Motor neuron (in vitro differentiated cells): ENCODE results near the gene OR6Y1. TPM values are rescaled to one million over a fixed set of nuclear protein-coding genes. Genes with fewer than 3 reads are reported as not detected.

Source experiments
- ATAC-seq, 8 experiments: fragments of 200-7000 bp; cut with Tn5 transposase; replicated peaks in 6 of 8; 2 replicates each; pipeline ENCODE4 v1.8.0; 2021; ENCODE audit warnings: mild to moderate bottlenecking in 8 of 8, moderate library complexity in 8 of 8
- H3K27ac ChIP-seq, 2 donors: fragments of 250-450 bp; sonication (Bioruptor Pico); 2 replicates each; pipeline ENCODE4 v1.9.0; 2021; ENCODE audit warnings: antibody characterized with exemption in 2 of 2, mild to moderate bottlenecking in 2 of 2, moderate library complexity in 1 of 2
- H3K4me1 ChIP-seq, 2 donors: fragments of 250-450 bp; sonication (Bioruptor Pico); replicated peaks in 1 of 2; 2 replicates each; pipeline ENCODE4 v1.6.1; 2021; ENCODE audit warnings: antibody characterized with exemption in 2 of 2, mild to moderate bottlenecking in 2 of 2, moderate library complexity in 1 of 2
- H3K4me3 ChIP-seq, 5 donors: fragments of 250-450 bp; sonication (Bioruptor Pico); 2 replicates each; pipeline ENCODE4 v1.9.0; 2021; ENCODE audit warnings: antibody characterized with exemption in 5 of 5, mild to moderate bottlenecking in 5 of 5, moderate library complexity in 4 of 5
- WGBS, 10 experiments: fragments of 450-650 bp; shearing (Covaris generic); methylation state at CpG; one replicate each; pipeline ENCODE4 v1.0.0; 2022; 5-methylcytosine and 5-hydroxymethylcytosine counted together
- in situ Hi-C, 9 experiments: fragments of 400-800 bp; cut with MboI; loops; one replicate each; pipeline ENCODE4 v1.15.0; 2021; ENCODE audit warnings: low sequenced_read_pairs in 9 of 9, low pct_unique_long_range_greater_than_20kb in 2 of 9; ENCODE audit not compliant: unreplicated experiment in 9 of 9
- total RNA-seq, 8 experiments: library from RNA; unstranded; fragments of 300-600 nt; gene quantifications; 2 replicates each; pipeline versions ENCODE4 v1.2.3 to v1.2.4, GENCODE V29; 2022

OR6Y1 gene
- total RNA-seq = under 1 TPM in 5 of 8 experiments, not detected in 3; 0.09 to 0.81 (median 0.21) TPM

GRCh38 chr1:158554352-158554751, at the start of gene OR6Y1:
Gene OR6Y1 (minus strand): TSS chr1:158554405. CDS start chr1:158548105, 6,300 bp downstream.
- Histone ChIP-seq H3K4me1 (no peaks in the 10 kb centered on the region), H3K4me3 (no peak within 1 kb of the TSS), H3K27ac (no peak within 1 kb of the TSS)
- 19 to 89% (median 70%) methylated on average over 2 to 3 of the region's 3 CpGs; no CpG with 5 or more reads in 2 of the 10 experiments for WGBS, 10 experiments
- no peak for ATAC-seq
- in situ Hi-C loops = no loop called here

GRCh38 chr1:158600735-158601134, 46.5 kb upstream of the OR6Y1 start:
- ATAC-seq = no peak
- Histone ChIP-seq H3K4me1 (no peaks in the 10 kb centered on the region), H3K4me3 (no peak overlapping the region), H3K27ac (no peak overlapping the region)
- WGBS, 10 experiments = 0 to 84% (median 60%) methylated on average over 1 to 2 of the region's 2 CpGs
- in situ Hi-C loops = no loop called here

DNA sequence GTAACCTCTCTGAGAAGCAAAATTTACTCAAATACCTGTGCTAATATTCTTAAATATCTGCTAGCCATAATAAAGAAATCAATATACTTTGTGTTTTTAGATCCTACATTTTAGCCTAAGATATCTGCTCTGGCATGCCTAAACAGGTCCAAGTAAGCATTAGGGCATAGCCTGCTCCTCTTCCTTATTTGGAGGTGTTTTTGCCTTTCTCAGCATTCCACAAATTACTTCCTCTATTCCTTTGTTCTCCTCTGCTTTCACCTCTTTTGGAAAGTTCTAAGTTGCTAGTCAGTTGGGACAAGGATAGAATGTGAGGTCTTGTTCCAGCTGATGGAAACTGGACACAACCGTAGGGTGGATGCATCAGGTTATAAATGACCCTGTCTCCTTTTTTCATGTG, 32.7 kb upstream of the OR6Y1 start:
- Histone ChIP-seq H3K27ac (no peak overlapping the region), H3K4me1 (no peaks in the 10 kb centered on the region), H3K4me3 (no peak overlapping the region)
- ATAC-seq = no peak
- WGBS, 10 experiments = 40 to 92% (median 71%) methylated on average over 1 of the region's 1 CpG; no CpG with 5 or more reads in 4 of the 10 experiments
- in situ Hi-C loops = no loop called here

DNA sequence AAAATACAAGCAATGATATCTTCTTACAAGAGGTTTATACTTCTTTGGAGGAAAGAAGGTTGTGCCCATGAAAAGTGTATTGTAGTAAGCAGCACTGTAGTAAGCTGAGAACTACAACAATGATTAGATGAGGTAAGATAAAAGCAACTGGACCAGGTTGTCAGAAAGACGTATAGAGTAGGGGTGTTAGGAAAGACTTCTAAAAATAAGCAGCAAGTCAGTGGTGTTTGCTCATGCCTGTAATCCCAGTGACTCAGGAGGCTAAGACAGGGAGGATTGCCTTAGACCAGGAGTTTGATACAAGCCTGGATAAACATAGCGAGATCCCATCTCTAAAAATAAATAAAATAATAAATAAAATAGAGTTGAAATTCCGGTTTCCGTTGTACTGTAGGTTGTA, 29.8 kb upstream of the OR6Y1 start:
- Histone ChIP-seq H3K4me1 (no peaks in the 10 kb centered on the region), H3K27ac (no peak overlapping the region), H3K4me3 (no peak overlapping the region)
- peak in 1 of 8 experiments; percentile 57 for ATAC-seq
- 0 to 100% (median 81%) methylated on average over 2 to 4 of the region's 4 CpGs for WGBS, 10 experiments
- in situ Hi-C loops = no loop called here

DNA sequence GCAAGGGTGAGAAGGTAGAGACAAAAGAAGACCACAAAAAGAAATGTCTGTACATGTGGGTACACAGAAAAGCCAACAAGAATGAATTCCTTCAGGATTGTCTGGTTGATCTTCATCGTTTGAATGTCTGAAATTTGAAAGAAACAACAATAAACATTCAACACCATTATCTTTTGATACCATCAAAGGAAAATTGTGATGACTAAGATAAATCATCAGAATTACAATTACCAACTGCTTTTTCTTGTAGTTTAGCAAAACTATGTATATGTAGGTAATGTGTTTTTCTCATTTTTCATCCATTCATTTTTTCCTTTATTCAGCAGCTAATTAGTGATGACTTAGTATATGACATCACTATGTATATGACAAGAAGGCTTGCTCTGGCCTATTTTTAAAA, 25.5 kb upstream of the OR6Y1 start, which contains the start of gene OR10X1:
Gene OR10X1, minus strand, starts transcription at position 167 of the 400 bp plus-strand sequence. Its CDS starts 0 bp downstream, at position 167.
- Histone ChIP-seq H3K4me3 (no peak within 1 kb of the TSS), H3K4me1 (no peaks in the 10 kb centered on the region), H3K27ac (no peak within 1 kb of the TSS)
- WGBS, 10 experiments = 0 to 80% (median 14%) methylated on average over 1 of the region's 1 CpG; no CpG with 5 or more reads in 3 of the 10 experiments
- ATAC-seq = no peak
- in situ Hi-C loops = no loop called here

DNA sequence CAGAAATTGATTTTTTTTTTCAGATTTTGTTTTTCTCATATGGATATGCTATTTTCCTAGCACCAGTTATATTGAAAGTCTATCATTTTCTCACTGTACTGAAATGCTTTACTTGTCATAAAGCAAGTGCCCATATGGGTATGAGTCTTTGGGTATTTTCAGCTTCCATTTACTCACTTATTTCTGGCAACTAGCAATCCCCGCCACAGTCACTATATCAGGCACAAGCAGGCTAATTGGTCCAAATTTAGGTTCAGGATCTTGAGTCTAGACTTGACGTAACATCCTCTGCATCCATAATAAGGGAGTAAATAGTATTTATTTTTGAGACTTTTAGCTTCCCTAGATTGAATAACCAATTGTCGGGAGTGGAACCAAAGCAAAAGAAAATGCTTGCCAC, 23.4 kb upstream of the OR6Y1 start:
- in situ Hi-C loops = no loop called here
- ATAC-seq = no peak
- H3K27ac ChIP-seq = no peak overlapping the region
- 17 to 100% (median 80%) methylated on average over 1 to 3 of the region's 3 CpGs; no CpG with 5 or more reads in 1 of the 10 experiments for WGBS, 10 experiments
- H3K4me3 ChIP-seq = no peak overlapping the region
- H3K4me1 ChIP-seq = no peaks in the 10 kb centered on the region

DNA sequence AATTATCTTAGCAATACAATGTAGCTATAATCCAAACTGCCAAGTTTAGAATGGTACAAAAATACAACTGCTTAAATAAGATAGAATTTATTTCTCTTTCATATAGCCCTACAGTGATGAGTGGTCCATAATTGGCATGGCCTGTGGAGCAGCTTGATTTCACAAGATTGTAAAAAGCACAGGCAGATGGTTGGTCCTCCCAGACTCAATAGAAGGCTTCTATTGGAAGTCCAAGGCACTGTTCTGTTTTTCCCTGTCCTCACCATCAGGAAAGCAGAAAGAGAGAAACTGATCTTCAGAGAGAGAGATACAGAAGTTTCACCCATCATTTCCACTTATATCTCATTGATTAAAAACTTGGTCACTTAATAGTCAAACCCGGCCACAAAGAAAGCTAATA, 18.0 kb upstream of the OR6Y1 start:
- no peak overlapping the region for H3K27ac ChIP-seq
- H3K4me3 ChIP-seq = no peak overlapping the region
- WGBS, 10 experiments = 0 to 100% (median 75%) methylated on average over 1 of the region's 1 CpG
- no peaks in the 10 kb centered on the region for H3K4me1 ChIP-seq
- in situ Hi-C loops = no loop called here
- ATAC-seq = no peak

- Histone ChIP-seq H3K4me3 (no peak within 1 kb of the TSS), H3K4me1 (no peaks in the 10 kb centered on the region), H3K27ac (no peak within 1 kb of the TSS)
- 0 to 73% (median 57%) methylated on average over 1 to 3 of the region's 3 CpGs; no CpG with 5 or more reads in 3 of the 10 experiments for WGBS, 10 experiments
- in situ Hi-C loops = no loop called here
- no peak for ATAC-seq
Observed at GRCh38 chr1:158570480-158570879, 16.3 kb upstream of the OR6Y1 start, which contains the start of gene OR6P1. Gene OR6P1 (minus strand): TSS chr1:158570580. CDS start chr1:158563604, 6,976 bp downstream.

DNA sequence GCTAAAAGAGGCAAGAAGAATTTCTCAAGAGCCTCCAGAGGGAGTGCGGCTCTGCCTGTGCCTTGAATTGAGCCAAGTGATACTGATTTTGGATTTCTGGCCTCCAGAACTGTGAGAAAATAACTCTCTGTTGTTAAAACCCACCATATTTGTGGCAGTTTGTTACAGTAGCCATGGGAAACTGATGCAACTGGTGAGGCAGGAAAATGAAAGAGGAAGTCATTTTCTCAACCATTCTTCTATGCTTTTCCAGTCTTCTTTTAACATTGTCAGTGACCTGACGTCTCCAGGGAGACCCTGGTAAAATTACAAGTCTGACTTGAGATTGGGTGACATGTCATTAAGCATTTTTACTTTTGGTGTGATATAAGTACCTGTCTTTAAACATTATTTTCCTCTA, 10.4 kb upstream of the OR6Y1 start:
- no peak for ATAC-seq
- WGBS, 10 experiments = 0 to 90% (median 70%) methylated on average over 1 to 2 of the region's 2 CpGs
- H3K27ac ChIP-seq = no peak overlapping the region
- no peaks in the 10 kb centered on the region for H3K4me1 ChIP-seq
- H3K4me3 ChIP-seq = no peak overlapping the region
- in situ Hi-C loops = no loop called here

GRCh38 chr1:158563853-158564252, 9.6 kb upstream of the OR6Y1 start:
- H3K4me3 ChIP-seq = no peak overlapping the region
- WGBS, 10 experiments = 5 to 100% (median 72%) methylated on average over 1 to 2 of the region's 2 CpGs
- in situ Hi-C loops = no loop called here

DNA sequence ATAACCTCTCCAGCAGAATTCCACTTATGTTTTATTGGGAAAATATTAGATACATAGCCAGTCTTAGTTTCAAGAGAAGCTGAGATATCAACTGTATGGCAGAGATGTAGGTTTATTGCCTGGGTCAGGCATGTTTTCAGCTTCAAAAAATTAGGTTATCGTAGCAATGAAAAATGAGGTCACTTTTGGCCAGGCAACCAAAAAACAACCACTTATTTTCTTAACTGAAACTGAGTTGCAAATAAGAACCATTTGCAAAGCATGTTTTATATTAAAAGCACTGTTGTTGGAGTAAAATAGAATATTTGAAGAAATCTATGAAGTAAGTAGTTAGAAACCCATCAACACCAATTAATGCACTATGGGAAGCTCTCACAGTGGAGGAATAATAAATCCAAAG, 5.5 kb upstream of the OR6Y1 start:
- no peak for ATAC-seq
- Histone ChIP-seq H3K4me1 (no peaks in the 10 kb centered on the region), H3K27ac (no peak overlapping the region), H3K4me3 (no peak overlapping the region)
- WGBS, 10 experiments = 0 to 100% (median 89%) methylated on average over 1 of the region's 1 CpG; no CpG with 5 or more reads in 2 of the 10 experiments
- in situ Hi-C loops = no loop called here

More at GRCh38 chr1:158563853-158564252, 9.6 kb upstream of the OR6Y1 start:
- ATAC-seq = no peak
- H3K27ac ChIP-seq = no peak overlapping the region
- no peaks in the 10 kb centered on the region for H3K4me1 ChIP-seq

DNA sequence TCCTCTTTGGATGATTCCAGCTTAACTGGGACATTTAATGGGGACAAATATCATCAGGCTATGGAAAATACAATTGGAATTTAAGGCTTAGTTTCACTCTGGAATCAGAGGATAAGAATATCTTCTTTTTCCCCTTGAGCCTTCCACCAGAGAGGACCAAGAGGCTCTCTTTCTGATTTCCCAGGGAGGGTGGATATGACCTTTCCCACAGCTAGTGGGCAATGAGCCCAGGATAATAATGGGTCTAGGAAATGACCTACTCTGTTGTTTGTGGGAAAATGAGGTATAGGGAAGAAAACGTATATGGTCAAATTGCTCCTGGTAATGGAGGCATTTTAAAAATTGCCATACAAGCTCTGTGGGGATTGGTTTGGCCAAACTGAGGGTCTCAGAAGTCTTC, 1.9 kb downstream of the OR6Y1 start:
- in situ Hi-C loops = no loop called here
- Histone ChIP-seq H3K4me3 (no peak overlapping the region), H3K27ac (no peak overlapping the region), H3K4me1 (no peaks in the 10 kb centered on the region)
- WGBS, 10 experiments = 0 to 100% (median 73%) methylated on average over 1 of the region's 1 CpG; no CpG with 5 or more reads in 3 of the 10 experiments
- no peak for ATAC-seq

GRCh38 chr1:158547533-158547932, 6.7 kb downstream of the OR6Y1 start:
- no peaks in the 10 kb centered on the region for H3K4me1 ChIP-seq

DNA sequence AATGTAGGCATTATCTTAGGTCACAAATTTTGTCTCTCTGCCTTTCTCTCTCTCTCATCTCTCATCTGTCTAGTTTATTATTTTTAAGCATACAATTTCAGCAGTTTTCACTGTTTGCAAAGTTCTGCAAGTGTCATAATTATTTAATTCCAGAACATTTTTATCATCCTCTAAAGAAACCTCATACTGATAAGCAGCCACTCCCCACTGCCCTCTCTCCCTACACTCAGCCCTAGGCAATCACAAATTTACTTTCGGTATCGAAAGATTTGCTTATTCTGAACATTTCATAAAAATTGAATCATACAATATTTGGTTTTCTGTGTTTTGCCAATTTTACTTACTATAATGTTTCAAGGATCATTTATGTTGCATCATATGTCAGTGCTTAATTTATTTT, 16.6 kb downstream of the OR6Y1 start:
- ATAC-seq = no peak
- H3K4me1 ChIP-seq = no peaks in the 10 kb centered on the region
- H3K4me3 ChIP-seq = no peak overlapping the region
- in situ Hi-C loops = loop anchor here in 1 of 9 experiments (25.0 kb wide), 2 partner anchors 450 to 575 kb away; no protein-coding TSS in a partner anchor
- H3K27ac ChIP-seq = no peak overlapping the region
- 25 to 100% (median 94%) methylated on average over 1 to 2 of the region's 2 CpGs for WGBS, 10 experiments

More at GRCh38 chr1:158547533-158547932, 6.7 kb downstream of the OR6Y1 start:
- Histone ChIP-seq H3K4me3 (no peak overlapping the region), H3K27ac (no peak overlapping the region)
- ATAC-seq = no peak
- in situ Hi-C loops = loop anchor here in 1 of 9 experiments (25.0 kb wide), 2 partner anchors 440 to 585 kb away; no protein-coding TSS in a partner anchor
- WGBS, 10 experiments = 60 to 100% (median 92%) methylated on average over 1 to 2 of the region's 2 CpGs; no CpG with 5 or more reads in 3 of the 10 experiments
